Karpas-422 (cell line): ENCODE data around the gene P2RX4. TPM values are rescaled to one million over a fixed set of nuclear protein-coding genes. Genes with fewer than 3 reads are reported as not detected.

Experiments
- DNase-seq: peaks from one replicate; pipeline ENCODE4 v3.0.0-alpha.2; 2015
- H2AFZ ChIP-seq: fragments of 200-600 bp; sonication (generic); 2 replicates; pipeline ENCODE4 v1.6.1; 2014; ENCODE audit warnings: antibody characterized with exemption, low read length, mixed read lengths
- H3K27ac ChIP-seq: fragments of 200-600 bp; sonication (generic); 2 replicates; pipeline ENCODE4 v1.5.1; 2014; ENCODE audit warnings: mild to moderate bottlenecking, low read length, moderate library complexity
- H3K27me3 ChIP-seq: fragments of 200-600 bp; sonication (generic); 2 replicates; pipeline ENCODE4 v1.6.1; 2014; ENCODE audit warnings: low read length, mixed read lengths
- H3K36me3 ChIP-seq: fragments of 200-600 bp; sonication (generic); 2 replicates; pipeline ENCODE4 v1.6.1; 2014; ENCODE audit warnings: low read length, mixed read lengths; ENCODE audit not compliant: insufficient read depth
- H3K4me1 ChIP-seq: fragments of 200-600 bp; sonication (generic); 2 replicates; pipeline ENCODE4 v1.6.1; 2014; ENCODE audit warnings: mild to moderate bottlenecking, low read length, mixed read lengths
- H3K4me2 ChIP-seq: fragments of 200-600 bp; sonication (generic); 2 replicates; pipeline ENCODE4 v1.6.1; 2014; ENCODE audit warnings: low read length, low read depth, mild to moderate bottlenecking; ENCODE audit not compliant: poor library complexity, severe bottlenecking
- H3K4me3 ChIP-seq: fragments of 200-600 bp; sonication (generic); 2 replicates; pipeline ENCODE4 v1.5.1; 2014; ENCODE audit warnings: mild to moderate bottlenecking, antibody characterized with exemption, low read length, mixed read lengths
- H3K79me2 ChIP-seq: fragments of 200-600 bp; sonication (generic); 2 replicates; pipeline ENCODE4 v1.6.1; 2014; ENCODE audit warnings: mild to moderate bottlenecking, low read length, mixed read lengths
- H3K9ac ChIP-seq: fragments of 200-600 bp; sonication (generic); 2 replicates; pipeline ENCODE4 v1.6.0; 2014; ENCODE audit warnings: low read length
- H3K9me2 ChIP-seq: fragments of 200-600 bp; sonication (generic), shearing (Covaris generic); replicated peaks from 2 replicates; pipeline ENCODE4 v1.6.0; 2014; ENCODE audit warnings: mild to moderate bottlenecking, low read length, moderate library complexity; ENCODE audit not compliant: insufficient read depth
- H3K9me3 ChIP-seq: fragments of 300-700, 200-600 bp; sonication (generic); 2 replicates; pipeline ENCODE4 v1.6.1; 2014; ENCODE audit warnings: low read length, mixed read lengths
- H4K20me1 ChIP-seq: fragments of 200-600 bp; sonication (generic); 2 replicates; pipeline ENCODE4 v1.6.1; 2014; ENCODE audit warnings: mild to moderate bottlenecking, antibody characterized with exemption, low read length, low read depth; ENCODE audit not compliant: insufficient read depth
- total RNA-seq: library from RNA; depleted of rRNA; stranded (reverse); fragments of >200 nt; shearing (Covaris generic); gene quantifications from 2 replicates; pipeline ENCODE4 v1.2.3, GENCODE V29; 2014; ENCODE audit warnings: low replicate concordance

The P2RX4 gene
- total RNA-seq, 1 experiment from 2014 or later, result 18.3 TPM

DNA sequence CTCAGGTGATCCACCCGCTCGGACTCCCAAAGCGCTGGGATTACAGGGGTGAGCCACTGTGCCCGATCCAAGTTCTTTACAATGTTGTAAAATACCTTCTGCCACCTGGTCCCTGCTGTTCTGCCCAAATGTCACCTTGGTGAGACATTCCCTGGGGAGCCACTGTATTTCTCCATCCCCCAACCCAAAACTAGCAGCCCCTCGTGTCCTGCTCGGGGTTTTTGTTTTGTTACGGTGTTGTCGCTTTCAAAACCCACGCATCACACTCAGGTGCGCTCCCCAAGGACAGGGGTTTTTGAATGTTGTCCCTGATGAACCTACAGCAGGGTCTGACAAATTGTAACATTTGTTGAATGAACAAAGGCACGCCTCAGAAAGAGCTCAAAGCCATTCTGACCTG lies 49.1 kb downstream of the P2RX4 start:
- no peak overlapping the region for H3K9ac ChIP-seq
- H3K4me2 ChIP-seq, result no peak overlapping the region
- no peaks in the 10 kb centered on the region for H3K9me2 ChIP-seq
- peaks cover 8% of the 10 kb centered on the region; the same call in 1 of the 2 replicates for H3K36me3 ChIP-seq
- no peaks in the 10 kb centered on the region for H4K20me1 ChIP-seq
- no peaks in the 10 kb centered on the region for H3K27me3 ChIP-seq
- no peaks in the 10 kb centered on the region for H3K4me1 ChIP-seq
- H3K4me3 ChIP-seq, result no peak overlapping the region
- no peaks in the 10 kb centered on the region for H3K9me3 ChIP-seq
- no peak overlapping the region for H3K27ac ChIP-seq
- H2AFZ ChIP-seq, result no peak overlapping the region
- DNase-seq, result no peak
- no peaks in the 10 kb centered on the region for H3K79me2 ChIP-seq

DNA sequence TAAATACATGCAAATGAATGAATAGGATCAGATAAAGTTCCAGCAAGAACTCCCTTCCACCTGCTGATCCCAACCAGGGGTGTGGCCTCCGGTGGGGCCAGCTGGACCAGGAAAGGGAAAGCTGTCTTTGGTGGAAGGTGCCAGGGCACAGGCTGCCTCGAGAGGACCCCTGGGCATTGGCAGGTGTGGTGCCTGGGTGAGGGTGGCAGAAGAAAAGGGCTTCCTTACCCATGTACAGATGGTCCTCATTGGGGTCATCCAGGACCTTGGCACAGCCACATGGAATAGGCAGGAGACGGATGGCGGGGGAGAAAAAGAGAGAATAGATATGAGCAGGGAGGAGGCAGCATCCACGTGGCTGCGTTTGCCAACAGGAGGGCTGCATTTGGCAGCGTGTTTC lies 50.2 kb downstream of the P2RX4 start:
- no peak overlapping the region for H3K4me3 ChIP-seq
- no peak overlapping the region for H3K4me2 ChIP-seq
- H4K20me1 ChIP-seq, result no peaks in the 10 kb centered on the region
- H3K36me3 ChIP-seq, result peaks cover 5% of the 10 kb centered on the region; the same call in 1 of the 2 replicates
- H3K27ac ChIP-seq, result no peak overlapping the region
- H2AFZ ChIP-seq, result no peak overlapping the region
- H3K9ac ChIP-seq, result no peak overlapping the region
- H3K9me3 ChIP-seq, result no peaks in the 10 kb centered on the region
- no peaks in the 10 kb centered on the region for H3K79me2 ChIP-seq
- no peaks in the 10 kb centered on the region for H3K4me1 ChIP-seq
- H3K27me3 ChIP-seq, result no peaks in the 10 kb centered on the region
- DNase-seq, result no peak
- no peaks in the 10 kb centered on the region for H3K9me2 ChIP-seq

DNA sequence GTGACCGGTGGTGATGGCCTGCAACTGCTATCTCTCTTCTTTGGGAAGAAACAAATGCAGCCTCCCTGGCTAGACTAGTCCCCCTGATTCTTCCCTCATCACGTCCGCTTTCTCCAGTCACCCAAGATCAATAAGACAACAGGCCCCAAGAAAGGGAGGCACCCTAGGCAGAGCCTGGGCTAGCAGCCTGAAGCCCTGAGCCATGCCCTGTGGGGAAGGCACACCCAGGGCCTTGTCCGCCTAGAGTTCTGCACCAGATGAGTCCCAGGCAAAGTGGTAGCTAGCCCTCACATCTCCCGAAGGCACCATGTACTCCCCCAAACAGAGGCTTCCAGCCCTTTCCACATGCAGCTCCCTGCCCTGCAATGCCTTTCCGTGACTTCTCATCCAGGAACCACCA lies 51.5 kb downstream of the P2RX4 start:
- no peaks in the 10 kb centered on the region for H3K79me2 ChIP-seq
- no peaks in the 10 kb centered on the region for H3K27me3 ChIP-seq
- 0 out of 2 replicates have a peak, but pooled peaks cover 5% of the 10 kb centered on the region for H3K36me3 ChIP-seq
- no peaks in the 10 kb centered on the region for H3K9me2 ChIP-seq
- DNase-seq, result no peak
- no peaks in the 10 kb centered on the region for H3K9me3 ChIP-seq
- H3K9ac ChIP-seq, result no peak overlapping the region
- no peak overlapping the region for H3K27ac ChIP-seq
- no peak overlapping the region for H3K4me3 ChIP-seq
- no peak overlapping the region for H3K4me2 ChIP-seq
- H2AFZ ChIP-seq, result no peak overlapping the region
- H3K4me1 ChIP-seq, result no peaks in the 10 kb centered on the region
- H4K20me1 ChIP-seq, result no peaks in the 10 kb centered on the region

DNA sequence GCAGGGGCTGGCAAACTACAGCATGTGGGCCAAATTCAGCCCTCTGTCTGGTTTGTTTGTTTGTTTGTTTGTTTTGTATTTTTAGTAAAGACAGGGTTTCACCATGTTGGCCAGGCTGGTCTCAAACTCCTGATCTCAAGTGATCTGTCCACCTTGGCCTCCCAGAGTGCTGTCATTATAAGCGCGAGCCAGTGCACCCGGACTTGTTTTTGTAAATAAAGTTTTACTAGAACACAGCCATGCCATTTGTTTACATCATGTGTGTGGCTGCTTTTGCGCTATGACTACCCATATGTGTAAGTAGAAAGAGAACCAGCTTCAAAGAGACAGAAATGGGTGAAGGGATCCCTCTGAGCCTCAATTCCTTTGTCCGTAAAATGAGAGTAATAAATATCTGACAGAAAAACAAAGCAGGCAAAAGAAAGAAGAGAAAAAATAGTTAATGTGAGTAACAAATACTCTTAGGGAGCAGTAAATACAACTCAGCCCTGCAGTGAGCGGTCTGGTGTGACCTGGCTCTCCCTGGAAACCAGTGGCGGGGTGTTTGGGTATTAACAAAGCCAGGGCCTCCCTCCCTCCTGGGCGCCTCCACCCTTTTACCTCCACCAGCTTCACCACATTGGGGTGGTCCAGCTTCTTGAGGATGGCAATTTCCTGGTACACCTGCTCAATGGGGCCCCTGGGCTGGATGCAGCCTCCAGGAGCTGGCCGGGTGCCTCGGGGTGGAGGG lies 53.4 kb downstream of the P2RX4 start:
- H3K9ac ChIP-seq, result no peak overlapping the region
- no peaks in the 10 kb centered on the region for H3K79me2 ChIP-seq
- peaks cover 5% of the 10 kb centered on the region; the same call in 1 of the 2 replicates for H3K36me3 ChIP-seq

DNA sequence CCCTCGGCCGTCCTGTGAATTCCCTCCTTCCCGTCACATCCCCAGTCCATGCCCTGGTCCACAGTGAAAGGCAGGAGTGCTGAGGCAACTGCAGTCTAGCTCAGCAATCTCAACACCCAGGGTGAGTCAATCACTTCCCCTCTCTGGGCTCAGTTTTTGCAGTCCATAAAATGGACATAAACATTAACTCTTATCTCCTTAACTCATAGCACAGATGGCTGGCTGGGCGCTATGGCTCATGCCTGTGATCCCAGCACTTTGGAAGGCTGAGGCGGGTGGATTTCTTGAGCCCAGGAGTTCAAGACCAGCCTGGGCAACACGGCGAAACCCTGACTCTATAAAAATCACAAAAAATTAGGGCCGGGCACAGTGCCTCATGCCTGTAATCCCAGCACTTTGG lies 54.2 kb downstream of the P2RX4 start:
- no peaks in the 10 kb centered on the region for H3K79me2 ChIP-seq
- H3K36me3 ChIP-seq, result peaks cover 11% of the 10 kb centered on the region; the same call in 1 of the 2 replicates
- no peaks in the 10 kb centered on the region for H3K9me2 ChIP-seq
- H3K4me2 ChIP-seq, result no peak overlapping the region
- no peak overlapping the region for H2AFZ ChIP-seq
- H3K4me1 ChIP-seq, result no peaks in the 10 kb centered on the region
- DNase-seq, result no peak
- no peaks in the 10 kb centered on the region for H4K20me1 ChIP-seq
- H3K4me3 ChIP-seq, result no peak overlapping the region
- no peak overlapping the region for H3K9ac ChIP-seq
- no peaks in the 10 kb centered on the region for H3K9me3 ChIP-seq
- H3K27ac ChIP-seq, result no peak overlapping the region
- no peaks in the 10 kb centered on the region for H3K27me3 ChIP-seq

More for the DNA sequence above, 53.4 kb downstream of the P2RX4 start:
- Histone ChIP-seq H3K4me2 (no peak overlapping the region), H3K9me2 (no peaks in the 10 kb centered on the region), H4K20me1 (no peaks in the 10 kb centered on the region), H3K27me3 (no peaks in the 10 kb centered on the region), H3K4me1 (no peaks in the 10 kb centered on the region), H3K9me3 (no peaks in the 10 kb centered on the region), H2AFZ (no peak overlapping the region), H3K27ac (no peak overlapping the region), H3K4me3 (no peak overlapping the region)
- no peak for DNase-seq

DNA sequence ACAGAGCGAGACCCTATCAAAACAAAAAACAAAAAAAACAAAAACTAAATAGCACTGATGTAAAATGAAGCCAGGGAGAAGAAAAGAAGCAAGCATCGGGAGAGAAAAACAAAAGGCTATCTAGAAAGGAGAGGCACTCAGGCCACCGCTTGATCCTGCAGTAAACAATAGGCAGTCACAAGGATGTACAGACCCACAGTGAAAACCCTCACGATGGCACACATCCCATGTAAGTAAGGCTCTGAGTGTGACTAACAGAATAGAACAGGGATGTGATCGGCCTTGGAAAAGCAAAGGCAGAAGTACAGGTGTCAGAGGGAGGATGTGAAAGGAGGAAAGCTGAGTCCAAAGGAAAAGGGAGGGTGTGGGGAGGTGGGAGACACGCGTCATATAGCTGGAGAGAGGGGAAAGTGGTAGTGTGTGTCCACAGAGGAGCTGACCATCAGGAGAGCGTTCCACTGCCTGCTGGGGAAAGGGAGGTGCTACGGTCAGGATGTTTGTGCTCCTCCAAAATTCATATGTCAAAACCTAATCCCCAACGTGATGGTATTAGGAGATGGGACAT lies 55.1 kb downstream of the P2RX4 start:
- peaks cover 11% of the 10 kb centered on the region; the same call in 1 of the 2 replicates for H3K36me3 ChIP-seq

DNA sequence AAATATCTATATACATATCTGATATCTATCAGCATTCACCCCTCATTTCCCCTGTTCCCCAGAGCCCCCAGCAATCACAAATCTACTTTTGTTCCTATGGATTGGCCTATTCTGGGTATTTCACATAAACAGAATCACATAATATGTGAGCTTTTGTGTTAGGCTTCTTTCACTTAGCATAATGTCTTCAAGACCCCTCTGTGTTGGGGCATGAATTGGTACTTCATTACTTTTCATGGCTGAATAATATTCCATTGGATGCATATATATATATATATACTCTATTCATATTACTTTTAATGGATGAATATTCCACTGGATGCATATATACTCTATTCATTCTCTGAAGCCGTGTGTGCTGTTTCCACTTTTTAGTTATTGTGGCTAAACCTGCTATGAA lies 57.9 kb downstream of the P2RX4 start:
- H3K27me3 ChIP-seq, result no peaks in the 10 kb centered on the region

More for the DNA sequence above, 55.1 kb downstream of the P2RX4 start:
- Histone ChIP-seq H3K27ac (no peak overlapping the region), H3K4me3 (no peak overlapping the region), H4K20me1 (no peaks in the 10 kb centered on the region), H2AFZ (no peak overlapping the region), H3K4me1 (no peaks in the 10 kb centered on the region), H3K9me3 (no peaks in the 10 kb centered on the region), H3K27me3 (no peaks in the 10 kb centered on the region), H3K9ac (no peak overlapping the region), H3K9me2 (no peaks in the 10 kb centered on the region), H3K4me2 (no peak overlapping the region), H3K79me2 (no peaks in the 10 kb centered on the region)
- no peak for DNase-seq

DNA sequence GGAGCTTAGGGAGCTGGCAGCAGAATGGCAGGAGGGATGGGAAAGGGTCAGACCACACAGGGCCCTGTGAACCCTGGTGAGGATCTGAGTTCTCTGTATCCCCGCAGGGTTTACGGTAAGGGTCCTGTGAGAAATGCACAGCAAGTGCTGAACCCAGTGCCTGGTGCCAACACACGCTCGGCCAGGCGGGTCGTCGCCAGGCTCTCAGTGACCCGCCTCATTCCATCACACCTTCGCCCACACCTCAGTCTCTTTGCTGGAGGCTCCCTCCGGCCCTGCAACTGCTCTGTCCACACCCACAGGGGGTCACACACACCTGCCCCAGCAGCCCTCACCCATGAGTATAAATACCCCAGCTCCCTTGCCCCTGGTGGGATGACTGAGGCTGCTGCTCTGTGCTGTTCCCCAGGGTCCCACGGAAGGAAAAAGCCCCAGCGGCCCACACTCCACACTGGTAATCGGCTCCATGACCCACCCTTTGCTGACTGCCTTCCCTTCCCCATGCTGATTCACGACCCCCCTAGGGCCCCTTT lies 63.5 kb downstream of the P2RX4 start:
- DNase-seq, result no peak
- Histone ChIP-seq H4K20me1 (no peaks in the 10 kb centered on the region), H3K27me3 (no peaks in the 10 kb centered on the region), H3K9ac (no peak overlapping the region), H2AFZ (no peak overlapping the region), H3K36me3 (peaks cover 6% of the 10 kb centered on the region; the same call in 1 of the 2 replicates), H3K4me1 (no peaks in the 10 kb centered on the region), H3K4me2 (no peak overlapping the region), H3K9me3 (no peaks in the 10 kb centered on the region), H3K27ac (no peak overlapping the region), H3K9me2 (no peaks in the 10 kb centered on the region), H3K4me3 (no peak overlapping the region), H3K79me2 (peaks cover 16% of the 10 kb centered on the region)

More for the DNA sequence above, 57.9 kb downstream of the P2RX4 start:
- no peak overlapping the region for H3K9ac ChIP-seq
- no peak for DNase-seq
- H3K27ac ChIP-seq, result no peak overlapping the region
- no peaks in the 10 kb centered on the region for H3K9me3 ChIP-seq
- H3K36me3 ChIP-seq, result peaks cover 11% of the 10 kb centered on the region; the same call in 1 of the 2 replicates
- no peak overlapping the region for H3K4me2 ChIP-seq
- no peaks in the 10 kb centered on the region for H3K79me2 ChIP-seq
- no peak overlapping the region for H3K4me3 ChIP-seq
- H3K4me1 ChIP-seq, result no peaks in the 10 kb centered on the region
- H2AFZ ChIP-seq, result no peak overlapping the region
- H4K20me1 ChIP-seq, result no peaks in the 10 kb centered on the region
- H3K9me2 ChIP-seq, result no peaks in the 10 kb centered on the region
